Measurements from ENCODE around the gene DGKI. TPM values are rescaled to one million over a fixed set of nuclear protein-coding genes. Genes with fewer than 3 reads are reported as not detected.

DGKI gene
- total and polyA plus RNA-seq, 12 donors, result 0.12 to 4.6 (median 1.1) TPM

DNA sequence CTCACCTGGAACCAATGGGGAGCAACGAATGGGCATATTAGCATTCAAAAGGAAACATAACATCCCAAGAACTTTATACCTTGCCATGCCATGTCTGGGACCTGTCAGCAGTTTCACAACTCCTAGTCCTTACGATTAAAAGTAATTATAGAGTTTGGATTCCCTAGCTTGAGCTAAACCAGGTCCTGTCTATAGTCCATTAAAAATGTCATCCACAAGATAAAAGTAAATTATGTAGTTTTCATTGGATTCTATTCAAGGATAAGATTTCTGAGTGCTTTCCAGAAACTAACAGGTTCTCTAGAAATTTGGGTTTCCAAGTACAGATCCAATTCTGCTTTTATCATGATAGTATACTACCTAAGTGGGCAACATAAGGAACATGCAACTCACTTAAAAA lies 339.7 kb downstream of the DGKI start:
- Histone ChIP-seq H3K4me3 (no peak overlapping the region), H3K27me3 (no peaks in the 10 kb centered on the region), H3K9me3 (replicated peaks in 1 of 3) (no peaks in the 10 kb centered on the region), H3K36me3 (replicated peaks in 1 of 2) (no peaks in the 10 kb centered on the region), H3K4me1 (replicated peaks in 1 of 2) (no peaks in the 10 kb centered on the region), H3K27ac (no peak overlapping the region)
- TF ChIP-seq POLR2A (IDR thresholded peaks at IDR 0.05), result no peak
- TF ChIP-seq, protein P1, sequence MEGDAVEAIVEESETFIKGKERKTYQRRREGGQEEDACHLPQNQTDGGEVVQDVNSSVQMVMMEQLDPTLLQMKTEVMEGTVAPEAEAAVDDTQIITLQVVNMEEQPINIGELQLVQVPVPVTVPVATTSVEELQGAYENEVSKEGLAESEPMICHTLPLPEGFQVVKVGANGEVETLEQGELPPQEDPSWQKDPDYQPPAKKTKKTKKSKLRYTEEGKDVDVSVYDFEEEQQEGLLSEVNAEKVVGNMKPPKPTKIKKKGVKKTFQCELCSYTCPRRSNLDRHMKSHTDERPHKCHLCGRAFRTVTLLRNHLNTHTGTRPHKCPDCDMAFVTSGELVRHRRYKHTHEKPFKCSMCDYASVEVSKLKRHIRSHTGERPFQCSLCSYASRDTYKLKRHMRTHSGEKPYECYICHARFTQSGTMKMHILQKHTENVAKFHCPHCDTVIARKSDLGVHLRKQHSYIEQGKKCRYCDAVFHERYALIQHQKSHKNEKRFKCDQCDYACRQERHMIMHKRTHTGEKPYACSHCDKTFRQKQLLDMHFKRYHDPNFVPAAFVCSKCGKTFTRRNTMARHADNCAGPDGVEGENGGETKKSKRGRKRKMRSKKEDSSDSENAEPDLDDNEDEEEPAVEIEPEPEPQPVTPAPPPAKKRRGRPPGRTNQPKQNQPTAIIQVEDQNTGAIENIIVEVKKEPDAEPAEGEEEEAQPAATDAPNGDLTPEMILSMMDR (IDR thresholded peaks at IDR 0.05), result no peak
- intact Hi-C loops (cut with DNase I), result no loop called here
- 24 to 38% (median 33%) methylated on average over 2 of the region's 2 CpGs for WGBS, 4 donors
- no peak for DNase-seq

DNA sequence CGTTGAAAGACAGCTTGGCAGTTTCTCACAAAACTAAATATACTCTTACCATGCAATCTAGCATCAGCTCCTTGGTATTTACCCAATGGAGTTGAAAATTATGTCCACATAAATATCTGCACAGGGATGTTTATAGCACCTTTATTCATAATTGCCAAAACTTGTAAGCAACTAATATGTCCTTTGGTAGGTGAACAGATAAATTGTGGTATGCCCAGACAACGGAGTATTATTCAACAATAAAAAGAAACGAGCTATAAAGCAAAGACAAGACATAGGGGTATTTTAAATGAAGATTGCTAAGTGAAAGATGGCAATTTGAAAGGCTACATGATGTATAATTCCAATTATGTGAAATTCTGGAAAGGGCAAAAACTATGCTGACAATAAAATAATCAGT lies 340.7 kb downstream of the DGKI start:
- no peak for DNase-seq
- no peak overlapping the region for H3K4me3 ChIP-seq
- no peaks in the 10 kb centered on the region for H3K36me3 ChIP-seq (replicated peaks in 1 of 2)
- TF ChIP-seq, protein P1 (IDR thresholded peaks at IDR 0.05), result no peak
- TF ChIP-seq POLR2A (IDR thresholded peaks at IDR 0.05), result no peak
- no peaks in the 10 kb centered on the region for H3K4me1 ChIP-seq (replicated peaks in 1 of 2)
- H3K9me3 ChIP-seq (replicated peaks in 1 of 3), result no peaks in the 10 kb centered on the region
- H3K27ac ChIP-seq, result no peak overlapping the region
- 66 to 78% (median 70%) methylated on average over 3 of the region's 3 CpGs for WGBS, 4 donors
- intact Hi-C loops (cut with DNase I), result no loop called here
- H3K27me3 ChIP-seq, result no peaks in the 10 kb centered on the region

DNA sequence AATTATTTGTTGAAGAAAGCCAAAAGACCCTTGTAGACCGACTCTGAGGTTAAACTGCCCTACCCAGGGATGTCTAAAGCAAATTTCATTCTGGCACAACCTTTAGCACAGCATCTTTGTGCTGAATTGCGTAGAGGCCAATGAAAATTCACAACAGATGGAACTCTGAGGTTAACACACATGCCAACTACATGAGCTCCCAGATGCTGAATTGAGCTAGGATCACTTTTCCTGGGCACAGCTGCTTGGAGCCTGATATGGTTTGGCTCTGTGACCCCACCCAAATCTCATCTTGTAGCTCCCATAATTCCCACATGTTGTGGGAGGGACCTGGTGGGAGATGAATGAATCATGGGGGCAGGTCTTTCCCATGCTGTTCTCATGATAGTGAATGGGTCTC lies 345.2 kb downstream of the DGKI start:
- Histone ChIP-seq H3K27ac (no peak overlapping the region), H3K4me1 (replicated peaks in 1 of 2) (no peaks in the 10 kb centered on the region), H3K9me3 (replicated peaks in 1 of 3) (no peaks in the 10 kb centered on the region), H3K36me3 (replicated peaks in 1 of 2) (no peaks in the 10 kb centered on the region), H3K4me3 (no peak overlapping the region), H3K27me3 (no peaks in the 10 kb centered on the region)
- DNase-seq, result no peak
- TF ChIP-seq POLR2A (IDR thresholded peaks at IDR 0.05), result no peak
- TF ChIP-seq, protein P1 (IDR thresholded peaks at IDR 0.05), result no peak
- 65 to 82% (median 73%) methylated on average over 2 of the region's 2 CpGs for WGBS, 4 donors
- intact Hi-C loops (cut with DNase I), result no loop called here

DNA sequence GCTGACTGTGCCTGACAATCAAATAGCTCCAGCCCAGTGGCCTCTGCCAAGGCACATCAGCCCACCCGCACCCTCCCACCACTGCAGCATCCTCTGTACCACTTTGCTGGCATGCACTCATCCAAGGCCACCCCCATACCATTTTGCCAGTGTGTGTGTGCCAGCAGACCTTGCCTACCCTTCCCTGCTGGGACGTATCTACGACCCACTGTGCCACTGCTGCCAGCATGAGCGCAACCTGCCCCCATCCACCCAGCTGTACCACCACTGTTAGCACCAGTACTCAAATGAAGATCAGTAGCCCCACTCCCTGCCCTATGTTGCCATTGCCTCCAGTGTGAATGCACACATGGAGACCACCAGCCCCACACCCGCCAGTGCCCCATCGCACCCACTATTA lies 353.9 kb downstream of the DGKI start:
- H3K36me3 ChIP-seq (replicated peaks in 1 of 2), result no peaks in the 10 kb centered on the region
- H3K27ac ChIP-seq, result no peak overlapping the region
- H3K4me3 ChIP-seq, result no peak overlapping the region
- H3K9me3 ChIP-seq (replicated peaks in 1 of 3), result peaks cover 0 to 6% (median 0%) of the 10 kb centered on the region in 3 donors
- H3K27me3 ChIP-seq, result no peaks in the 10 kb centered on the region
- DNase-seq, result no peak
- no peaks in the 10 kb centered on the region for H3K4me1 ChIP-seq (replicated peaks in 1 of 2)
- WGBS, 4 donors, result 88 to 91% (median 89%) methylated on average over 3 to 6 of the region's 6 CpGs
- TF ChIP-seq, protein P1 (IDR thresholded peaks at IDR 0.05), result no peak
- no peak for TF ChIP-seq POLR2A (IDR thresholded peaks at IDR 0.05)
- intact Hi-C loops (cut with DNase I), result no loop called here
